GM12878 (cell line): ENCODE data around the gene UFD1. TPM values are rescaled to one million over a fixed set of nuclear protein-coding genes. Genes with fewer than 3 reads are reported as not detected.

Experiments
- ATAC-seq: fragments of 200-7000 bp; cut with Tn5 transposase; 3 replicates; pipeline ENCODE4 v1.9.1; 2020; ENCODE audit warnings: mild to moderate bottlenecking, moderate library complexity
- BruUV-seq: library from RNA; stranded (reverse); fragments of 400-500 nt; replicated peaks from 2 replicates; lab custom pipeline; 2021; lab: Mats Ljungman, UMichigan
- CTCF ChIA-PET: fragments of 300-600 bp; sonication (Branson Sonifier 250); formaldehyde crosslinking; extraction: SDS; loops from one replicate; lab custom pipeline; 2021; ENCODE audit warnings: inconsistent platforms; lab: Yijun Ruan, JAX
- POLR2A ChIA-PET: fragments of 350-600 bp; formaldehyde crosslinking; extraction: SDS; loops from one replicate; lab custom pipeline; 2021; ENCODE audit warnings: inconsistent platforms; lab: Charles Lee
- RAD21 ChIA-PET: fragments of 300-600 bp; sonication (Branson Sonifier 250); formaldehyde crosslinking; loops from one replicate; lab custom pipeline; 2023; ENCODE audit warnings: antibody characterized with exemption; ENCODE audit not compliant: unreplicated experiment; lab: Charles Lee
- SMC1A ChIA-PET: fragments of 300-600 bp; sonication (Branson Sonifier 250); formaldehyde crosslinking; loops from one replicate; lab custom pipeline; 2023; ENCODE audit not compliant: unreplicated experiment, uncharacterized antibody; lab: Charles Lee
- DNase-seq: peaks from one replicate; pipeline ENCODE4 v3.0.0-alpha.2; 2011; ENCODE audit warnings: low read depth, low spot score
- FAIRE-seq: peaks from 3 replicates; lab custom pipeline; 2011; peaks lifted over from hg19 to GRCh38; lab: Jason Lieb, UNC
- H2AFZ ChIP-seq: 2 replicates; pipeline ENCODE4 v1.6.0; 2011; ENCODE audit warnings: low read depth, low read length, control low read depth; ENCODE audit not compliant: control insufficient read depth
- H3K27ac ChIP-seq: 2 replicates; pipeline ENCODE4 v1.5.1; 2011; ENCODE audit warnings: control low read depth; ENCODE audit not compliant: control insufficient read depth, insufficient read depth
- H3K27me3 ChIP-seq, 2 experiments: replicated peaks in 1 of 2; 2 replicates each; pipeline versions ENCODE4 v1.6.0 to v1.6.1; 2011; ENCODE audit warnings: low read length in 1 of 2; ENCODE audit not compliant: control insufficient read depth in 2 of 2, insufficient read depth in 2 of 2
- H3K36me3 ChIP-seq, 2 experiments: 2 replicates each; pipeline ENCODE4 v1.5.1; 2011; ENCODE audit warnings: low read length in 1 of 2; ENCODE audit not compliant: control insufficient read depth in 2 of 2, insufficient read depth in 2 of 2
- H3K4me1 ChIP-seq: 2 replicates; pipeline ENCODE4 v1.6.1; 2011; ENCODE audit warnings: mild to moderate bottlenecking, low read length, moderate library complexity, mixed read lengths; ENCODE audit not compliant: control insufficient read depth, insufficient read depth
- H3K4me2 ChIP-seq: 2 replicates; pipeline ENCODE4 v1.6.0; 2011; ENCODE audit warnings: control low read depth; ENCODE audit not compliant: control insufficient read depth, insufficient read depth
- H3K4me3 ChIP-seq: fragments of 200-600 bp; sonication (generic); 2 replicates; pipeline ENCODE4 v1.5.1; 2016
- H3K79me2 ChIP-seq: 2 replicates; pipeline ENCODE4 v1.6.0; 2011; ENCODE audit warnings: low read length; ENCODE audit not compliant: control insufficient read depth, insufficient read depth
- H3K9ac ChIP-seq: 2 replicates; pipeline ENCODE4 v1.8.0; 2011; ENCODE audit warnings: low read length, control low read depth, mixed read lengths; ENCODE audit not compliant: control insufficient read depth, insufficient read depth
- H3K9me3 ChIP-seq: replicated peaks from 3 replicates; pipeline ENCODE4 v1.5.1; 2011; ENCODE audit warnings: mild to moderate bottlenecking, low read length; ENCODE audit not compliant: control insufficient read depth, insufficient read depth
- H4K20me1 ChIP-seq: 2 replicates; pipeline ENCODE4 v1.6.0; 2011; ENCODE audit not compliant: control insufficient read depth, insufficient read depth
- BACH1 ChIP-seq: fragments of 450-650 bp; IDR thresholded peaks from 2 replicates; pipeline ENCODE4 v1.6.1; 2017; ENCODE audit warnings: mild to moderate bottlenecking, borderline replicate concordance
- BCL11A ChIP-seq: IDR thresholded peaks from 2 replicates; pipeline ENCODE4 v1.6.1; 2011; ENCODE audit warnings: low read depth, low read length
- BRCA1 ChIP-seq: IDR thresholded peaks from 2 replicates; pipeline ENCODE4 v1.6.1; 2011; ENCODE audit warnings: low read depth, low read length, improper control_type of control experiment
- CBX3 ChIP-seq: fragments of 200-600 bp; sonication (generic); IDR thresholded peaks from 2 replicates; pipeline ENCODE4 v1.6.1; 2016; ENCODE audit warnings: low read depth, borderline replicate concordance
- CEBPB ChIP-seq, 2 experiments: fragments of 150-350 bp in 1 of 2; IDR thresholded peaks; 2 replicates each; pipeline ENCODE4 v1.6.1; 2012 to 2014; ENCODE audit warnings: low read depth in 2 of 2, low read length in 2 of 2, borderline replicate concordance in 1 of 2, inconsistent platforms in 1 of 2
- HCFC1 ChIP-seq: fragments of 150-350 bp; IDR thresholded peaks from 2 replicates; pipeline ENCODE4 v1.6.1; 2014; ENCODE audit warnings: low read length
- JUND ChIP-seq: IDR thresholded peaks from 2 replicates; pipeline ENCODE4 v1.6.1; 2012; ENCODE audit warnings: low read depth, mild to moderate bottlenecking, low read length, improper control_type of control experiment, moderate library complexity
- MYB ChIP-seq: fragments of 150-350 bp; IDR thresholded peaks from 2 replicates; pipeline ENCODE4 v1.6.1; 2014; ENCODE audit warnings: mild to moderate bottlenecking, low read depth, low read length, borderline replicate concordance
- POU2F2 ChIP-seq: IDR thresholded peaks from 3 replicates; pipeline ENCODE4 v1.6.1; 2011; ENCODE audit warnings: low read depth, mild to moderate bottlenecking, low read length, borderline replicate concordance
- RB1 ChIP-seq: fragments of 450-650 bp; formaldehyde crosslinking; IDR thresholded peaks from 2 replicates; pipeline ENCODE4 v1.6.1; 2017; ENCODE audit warnings: mild to moderate bottlenecking, borderline replicate concordance
- RCOR1 ChIP-seq: conservative IDR thresholded peaks from 2 replicates; pipeline ENCODE4 v1.6.1; 2012; ENCODE audit warnings: low read depth, low read length, improper control_type of control experiment
- RFX5 ChIP-seq: IDR thresholded peaks from 2 replicates; pipeline ENCODE4 v1.6.1; 2011; ENCODE audit warnings: low read depth, low read length, improper control_type of control experiment
- SP1 ChIP-seq: IDR thresholded peaks from one replicate; pipeline ENCODE4 v1.6.1; 2011; ENCODE audit warnings: low read depth, low read length
- SREBF1 ChIP-seq: IDR thresholded peaks from 2 replicates; pipeline ENCODE4 v1.6.1; 2012; ENCODE audit warnings: mild to moderate bottlenecking, low read length
- STAT1 ChIP-seq: fragments of 450-650 bp; conservative IDR thresholded peaks from 2 replicates; pipeline ENCODE4 v1.6.1; 2014; ENCODE audit warnings: antibody characterized with exemption, mild to moderate bottlenecking
- TAF1 ChIP-seq: IDR thresholded peaks from 2 replicates; pipeline ENCODE4 v1.6.1; 2011; ENCODE audit warnings: mild to moderate bottlenecking, low read depth, low read length, borderline replicate concordance
- TCF12 ChIP-seq: IDR thresholded peaks from 2 replicates; pipeline ENCODE4 v1.6.1; 2011; ENCODE audit warnings: low read depth, mild to moderate bottlenecking, low read length
- YY1 ChIP-seq: IDR thresholded peaks from 2 replicates; pipeline ENCODE4 v1.6.1; 2011; ENCODE audit warnings: low read depth, mild to moderate bottlenecking, low read length
- ZBTB11 ChIP-seq: fragments of 450-650 bp; formaldehyde crosslinking; IDR thresholded peaks from 2 replicates; pipeline ENCODE4 v1.5.0; 2022; ENCODE audit warnings: mild to moderate bottlenecking, missing genetic modification characterization
- ZNF217 ChIP-seq: fragments of 450-650 bp; IDR thresholded peaks from 2 replicates; pipeline ENCODE4 v1.6.1; 2017; ENCODE audit warnings: antibody characterized with exemption, mild to moderate bottlenecking
- WGBS: methylation state at CpG from one replicate; pipeline ENCODE4 v1.1.6; 2016; ENCODE audit warnings: low lambda C conversion rate; ENCODE audit not compliant: insufficient replicate concordance, insufficient coverage; ENCODE audit errors: missing lambda C conversion rate; 5-methylcytosine and 5-hydroxymethylcytosine counted together
- in situ Hi-C: fragments of 300-500 bp; cut with MboI; formaldehyde crosslinking; loops from 9 replicates; pipeline ENCODE4 v1.14.3; 2018; ENCODE audit warnings: mixed read lengths
- intact Hi-C: fragments of 100-400 bp; cut with micrococcal nuclease; formaldehyde crosslinking; loops from one replicate; pipeline ENCODE4 v1.14.2; 2022; ENCODE audit not compliant: unreplicated experiment
- polyA plus RNA-seq, 11 experiments: library from polyadenylated mRNA; depleted of rRNA in 4 of 11; unstranded in 6 of 11; stranded (reverse) in 5 of 11; fragments of >200 nt; fragmentation: Nextera tagmentation in 4 of 11; fragmentation: Illumina TruSeq in 1 of 11; extraction: Ambion mirVana in 4 of 11; extraction: Trizol in 1 of 11; gene quantifications; 1 replicate in 1 of 11; 2 replicates in 10 of 11; pipeline versions ENCODE4 v1.2.1 to v1.2.3, GENCODE V29; 2011 to 2016; ENCODE audit warnings: inconsistent platforms in 2 of 11, missing spikeins in 2 of 11, low read depth in 1 of 11
- total RNA-seq, 4 experiments: library from RNA; depleted of rRNA in 3 of 4; stranded (reverse); fragments of >200 nt in 3 of 4; fragmentation: Illumina TruSeq in 1 of 4; extraction: Trizol in 1 of 4; gene quantifications; 2 replicates each; pipeline versions ENCODE4 v1.2.1 to v1.2.3, GENCODE V29; 2013 to 2021

Gene UFD1
- total and polyA plus RNA-seq, 10 of the 15 experiments (the other 5 are each of a cell fraction or from before 2014, with no cell fraction given), result 67.2 to 143 (median 117) TPM

- TF ChIP-seq CEBPB (IDR thresholded peaks at IDR 0.05; ENCODE audit: borderline replicate concordance in 1 of 2, low read depth in 2 of 2, low read length in 2 of 2), result no peak
These were observed 46.7 kb downstream of the UFD1 start, which contains the start of gene MRPL40 (continued) for GRCh38 chr22:19432133-19432851.

GRCh38 chr22:19431649-19432132, 47.3 kb downstream of the UFD1 start, which contains the start of gene HIRA:
HIRA (minus strand) TSS chr22:19431733; CDS start chr22:19431476, 257 bp downstream.
- H3K27me3 ChIP-seq, result no peaks in the 10 kb centered on the region
- no TSS peak for BruUV-seq
- ChIA-PET SMC1A (interaction anchor here (1.0 to 1.9 kb wide), 3 partner anchors 12 to 48 kb away, joined by 3 to 4 read pairs (median 4); partner anchors contain the start of gene CDC45), CTCF (no interaction called here), RAD21 (interaction anchor here (1.4 to 3.6 kb wide), 3 partner anchors 16 to 253 kb away, joined by 4 to 11 read pairs (median 4); partner anchors contain the start of genes C22orf39, CDC45, SLC25A1 and UFD1), POLR2A (interaction anchor here (1.0 to 1.5 kb wide), 5 partner anchors 11 to 70 kb away, joined by 3 to 5 read pairs (median 3); partner anchors contain the start of genes C22orf39 and CDC45)
- no peak for DNase-seq
- peak within 1 kb of the TSS; percentile 97 for H3K4me2 ChIP-seq
- no peak for FAIRE-seq
- ATAC-seq, result peak; percentile 61
- H3K79me2 ChIP-seq, result peaks cover 60% of the 10 kb centered on the region
- H3K4me1 ChIP-seq, result no peaks in the 10 kb centered on the region
- peak within 1 kb of the TSS; percentile 96 for H3K9ac ChIP-seq
- peak within 1 kb of the TSS; percentile 93 for H2AFZ ChIP-seq
- intact Hi-C loops, result loop anchor here (1.0 to 5.0 kb wide), 4 partner anchors 16 to 287 kb away; partner anchors contain the start of genes C22orf39, CDC45, ESS2 and SLC25A1
- H3K27ac ChIP-seq, result peak within 1 kb of the TSS; percentile 93
- under 1% methylated on average over 44 of the region's 66 CpGs for WGBS
- no peaks in the 10 kb centered on the region; the same call in 1 of the 2 replicates for H4K20me1 ChIP-seq
- in situ Hi-C loops, result loop anchor here (25.0 kb wide), 1 partner anchor 1794 kb away; the partner anchor contains the start of genes ATP6V1E1 and BCL2L13
- H3K36me3 ChIP-seq, result peaks cover 2 to 5% of the 10 kb centered on the region in 2 experiments; a peak in 3 of 4 replicates
- no peaks in the 10 kb centered on the region for H3K9me3 ChIP-seq
- H3K4me3 ChIP-seq, result peak within 1 kb of the TSS; percentile 98
- TF ChIP-seq ZBTB11 (CRISPR knock-in tag) (peak; percentile 94), CBX3 (no peak), JUND (0 out of 2 replicates have a peak, but pooled peaks have one; percentile 27), TAF1 (peak; percentile 94), BRCA1 (no peak), MYB (0 out of 2 replicates have a peak, but pooled peaks have one; percentile 27), SREBF1 (no peak), TCF12 (peak; percentile 67; the same call in 1 of the 2 replicates), BACH1 (peak; percentile 11; the same call in 1 of the 2 replicates), STAT1 (peak; percentile 84; the same call in 1 of the 2 replicates), HCFC1 (peak; percentile 80), SP1 (peak; percentile 49), RFX5 (no peak), RCOR1 (no peak), ZNF217 (peak; percentile 35; the same call in 1 of the 2 replicates), POU2F2 (peak; percentile 82; the same call in 2 of the 3 replicates), YY1 (peak; percentile 86), RB1 (peak; percentile 73; the same call in 1 of the 2 replicates), BCL11A (0 out of 2 replicates have a peak, but pooled peaks have one; percentile 4)
